ENCODE data around the gene TMEM91. TPM values are rescaled to one million over a fixed set of nuclear protein-coding genes. Genes with fewer than 3 reads are reported as not detected.

Gene TMEM91
- total and polyA plus RNA-seq, 2 donors (not counting 1 experiment from before 2014, with no cell fraction given) = 6.3 to 7.1 TPM

DNA sequence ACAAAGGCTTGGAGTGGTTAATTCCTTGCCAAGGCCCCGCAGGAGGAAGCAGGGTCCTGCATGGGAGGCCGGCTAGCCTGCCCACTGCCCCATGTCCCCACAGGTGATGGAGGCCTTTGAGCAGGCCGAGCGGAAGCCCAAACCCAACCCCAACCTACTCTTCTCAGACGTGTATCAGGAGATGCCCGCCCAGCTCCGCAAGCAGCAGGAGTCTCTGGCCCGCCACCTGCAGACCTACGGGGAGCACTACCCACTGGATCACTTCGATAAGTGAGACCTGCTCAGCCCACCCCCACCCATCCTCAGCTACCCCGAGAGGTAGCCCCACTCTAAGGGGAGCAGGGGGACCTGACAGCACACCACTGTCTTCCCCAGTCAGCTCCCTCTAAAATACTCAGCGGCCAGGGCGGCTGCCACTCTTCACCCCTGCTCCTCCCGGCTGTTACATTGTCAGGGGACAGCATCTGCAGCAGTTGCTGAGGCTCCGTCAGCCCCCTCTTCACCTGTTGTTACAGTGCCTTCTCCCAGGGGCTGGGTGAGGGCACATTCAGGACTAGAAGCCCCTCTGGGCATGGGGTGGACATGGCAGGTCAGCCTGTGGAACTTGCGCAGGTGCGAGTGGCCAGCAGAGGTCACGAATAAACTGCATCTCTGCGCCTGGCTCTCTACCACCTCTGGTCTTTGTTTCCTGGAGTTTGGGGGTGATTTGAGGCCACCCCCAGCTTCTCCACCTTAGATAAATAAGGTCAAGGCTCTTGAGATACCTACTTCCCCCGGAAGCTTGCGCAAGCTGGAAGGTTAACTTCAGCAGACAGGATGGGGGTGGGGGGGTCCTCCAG, 48.2 kb downstream of the TMEM91 start:
- H3K4me1 Mint-ChIP-seq = peaks cover 13% of the 10 kb centered on the region
- intact Hi-C loops (cut with micrococcal nuclease) = no loop called here
- DNase-seq = no peak
- H3K27ac Mint-ChIP-seq = no peak overlapping the region
- Histone ChIP-seq H3K9me3 (ENCODE audit: control extremely low read depth in 1 of 3, control insufficient read depth in 2 of 3, insufficient read depth in 1 of 3, low read length in 2 of 3) (no peaks in the 10 kb centered on the region), H3K27me3 (replicated peaks in 1 of 4; ENCODE audit: control extremely low read depth in 1 of 4, control insufficient read depth in 3 of 4, insufficient read depth in 4 of 4, low read length in 3 of 4) (no peaks in the 10 kb centered on the region), H3K79me2 (ENCODE audit: control insufficient read depth, insufficient read depth, low read length) (peaks cover 4% of the 10 kb centered on the region), H4K20me1 (ENCODE audit: control insufficient read depth, insufficient read depth, low read length, poor library complexity, severe bottlenecking) (peaks cover 14% of the 10 kb centered on the region), H3K4me2 (replicated peaks; ENCODE audit: low read depth, low read length, poor library complexity, severe bottlenecking) (no peak overlapping the region), H3K9ac (ENCODE audit: low read length) (no peak overlapping the region), H2AFZ (ENCODE audit: insufficient read depth, low read depth, low read length, poor library complexity, severe bottlenecking) (no peak overlapping the region), H3K4me3 (ENCODE audit: control extremely low read depth in 1 of 5, extremely low read depth in 1 of 5, insufficient read depth in 1 of 5, low read depth in 2 of 5, low read length in 4 of 5) (no peak overlapping the region), H3K36me3 (replicated peaks in 1 of 2; ENCODE audit: control extremely low read depth in 1 of 2, control insufficient read depth in 1 of 2, extremely low read depth in 1 of 2, insufficient read depth in 2 of 2, low read length in 1 of 2) (peaks cover 0 to 56% of the 10 kb centered on the region in 2 experiments), H3K4me1 (ENCODE audit: control insufficient read depth in 2 of 2, insufficient read depth in 2 of 2, low read length in 2 of 2) (peaks cover 12 to 15% of the 10 kb centered on the region in 2 donors), H3K27ac (ENCODE audit: low read length in 2 of 2) (no peak overlapping the region)
- no peaks in the 10 kb centered on the region for H3K9me3 Mint-ChIP-seq (ENCODE audit: insufficient read depth)
- 92% methylated on average over 13 of the region's 21 CpGs for WGBS (ENCODE audit: insufficient coverage)
- no peaks in the 10 kb centered on the region for H3K27me3 Mint-ChIP-seq
- POLR2A ChIA-PET = interaction anchor here (0.7 kb wide), 1 partner anchor 56 kb away, joined by 3 read pairs; no protein-coding TSS in a partner anchor
- TF ChIP-seq EZH2 (IDR thresholded peaks at IDR 0.05; ENCODE audit: borderline replicate concordance, insufficient read depth, low read depth, low read length, poor library complexity, severe bottlenecking) = no peak
- TF ChIP-seq, protein P1, sequence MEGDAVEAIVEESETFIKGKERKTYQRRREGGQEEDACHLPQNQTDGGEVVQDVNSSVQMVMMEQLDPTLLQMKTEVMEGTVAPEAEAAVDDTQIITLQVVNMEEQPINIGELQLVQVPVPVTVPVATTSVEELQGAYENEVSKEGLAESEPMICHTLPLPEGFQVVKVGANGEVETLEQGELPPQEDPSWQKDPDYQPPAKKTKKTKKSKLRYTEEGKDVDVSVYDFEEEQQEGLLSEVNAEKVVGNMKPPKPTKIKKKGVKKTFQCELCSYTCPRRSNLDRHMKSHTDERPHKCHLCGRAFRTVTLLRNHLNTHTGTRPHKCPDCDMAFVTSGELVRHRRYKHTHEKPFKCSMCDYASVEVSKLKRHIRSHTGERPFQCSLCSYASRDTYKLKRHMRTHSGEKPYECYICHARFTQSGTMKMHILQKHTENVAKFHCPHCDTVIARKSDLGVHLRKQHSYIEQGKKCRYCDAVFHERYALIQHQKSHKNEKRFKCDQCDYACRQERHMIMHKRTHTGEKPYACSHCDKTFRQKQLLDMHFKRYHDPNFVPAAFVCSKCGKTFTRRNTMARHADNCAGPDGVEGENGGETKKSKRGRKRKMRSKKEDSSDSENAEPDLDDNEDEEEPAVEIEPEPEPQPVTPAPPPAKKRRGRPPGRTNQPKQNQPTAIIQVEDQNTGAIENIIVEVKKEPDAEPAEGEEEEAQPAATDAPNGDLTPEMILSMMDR (IDR thresholded peaks at IDR 0.05) = no peak
- CTCF ChIA-PET = interaction anchor here (0.6 to 0.7 kb wide), 2 partner anchors 25 to 141 kb away, joined by 3 read pairs; no protein-coding TSS in a partner anchor
- ATAC-seq (ENCODE audit: low read depth) = no peak
- H3K4me3 Mint-ChIP-seq = no peak overlapping the region

All from B cell (primary cell).